ENCODE measurements around the gene SKI. TPM values are rescaled to one million over a fixed set of nuclear protein-coding genes. Genes with fewer than 3 reads are reported as not detected.

SKI gene
- total and polyA plus RNA-seq, 9 of the 15 experiments (the other 6 are each of a cell fraction or from before 2014, with no cell fraction given): 0.10 to 60.5 (median 4.6) TPM

GRCh38 chr1:2290595-2291510 is 62.7 kb downstream of the SKI start (continued):
- TF ChIP-seq VEZF1 (CRISPR knock-in tag; IDR thresholded peaks at IDR 0.05) (peak; percentile 60), ETS2 (tag; IDR thresholded peaks at IDR 0.05; ENCODE audit: borderline replicate concordance, poor library complexity, severe bottlenecking) (no peak), MCM5 (IDR thresholded peaks at IDR 0.05; ENCODE audit: low read depth) (no peak), THAP7 (CRISPR knock-in tag; IDR thresholded peaks at IDR 0.05) (no peak), MYBL2 (IDR thresholded peaks at IDR 0.05; ENCODE audit: low read depth) (no peak), MYBL2 (CRISPR knock-in tag; IDR thresholded peaks at IDR 0.05; ENCODE audit: borderline replicate concordance) (no peak), ZKSCAN3 (CRISPR knock-in tag; IDR thresholded peaks at IDR 0.05) (no peak), NFE2 (IDR thresholded peaks at IDR 0.05; ENCODE audit: low read depth) (peak; percentile 70), ZC3H8 (IDR thresholded peaks at IDR 0.05) (no peak), CC2D1A (IDR thresholded peaks at IDR 0.05) (no peak), TAL1 (IDR thresholded peaks at IDR 0.05) (no peak), ETS1 (conservative IDR thresholded peaks at IDR 0.05; ENCODE audit: control insufficient read depth, low read depth, low read length) (no peak), THRB (CRISPR knock-in tag; conservative IDR thresholded peaks at IDR 0.05) (no peak), MBD1 (CRISPR knock-in tag; IDR thresholded peaks at IDR 0.05) (0 out of 2 replicates have a peak, but pooled peaks have one; percentile 34), SRSF9 (IDR thresholded peaks at IDR 0.05; ENCODE audit: borderline replicate concordance, low read depth, low read length) (no peak), CTCF (IDR thresholded peaks at IDR 0.05 in 2 of 3, conservative IDR thresholded peaks at IDR 0.05 in 1 of 3; ENCODE audit: insufficient read depth in 2 of 3, low read depth in 1 of 3, low read length in 3 of 3) (no peak), JUND (IDR thresholded peaks at IDR 0.05; ENCODE audit: borderline replicate concordance, low read depth, low read length) (peak; percentile 86), JUND (tag; IDR thresholded peaks at IDR 0.05; ENCODE audit: borderline replicate concordance, low read depth, low read length) (peak; percentile 79; the same call in 1 of the 3 replicates), FOXP1 (CRISPR knock-in tag; IDR thresholded peaks at IDR 0.05) (no peak)

All from K562 (cell line).